ENCODE data around the gene SPATA31A3.
"Not testable (repeated sequence)": the region's sequence is repeated elsewhere in the genome, so short reads cannot be mapped to it uniquely, and the experiment has no call there.

The SPATA31A3 gene

DNA sequence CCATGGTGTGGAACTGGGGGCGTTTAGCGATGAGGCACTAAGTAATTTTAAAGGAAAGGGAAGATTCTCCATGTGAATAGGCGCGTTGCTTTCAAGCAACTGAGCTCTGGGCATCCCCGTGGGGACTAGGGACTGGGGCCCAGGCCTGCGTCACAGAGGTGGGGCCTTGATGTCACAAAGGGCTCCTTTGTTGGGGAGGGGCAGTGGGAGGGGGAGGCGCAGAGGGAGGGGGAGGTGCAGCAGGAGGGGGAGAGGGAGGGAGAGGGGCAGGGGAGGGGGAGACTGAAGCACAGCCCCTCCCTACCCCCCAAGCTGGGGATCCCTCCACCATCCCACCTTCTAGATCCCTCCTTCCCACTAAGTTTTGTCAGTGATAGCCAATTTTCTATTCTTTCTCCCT is at the start of gene SPATA31A3:
Gene SPATA31A3, minus strand, starts transcription at position 101 of the 400 bp plus-strand sequence. Its CDS starts 29 bp downstream, at position 72.
- DNase-seq (ENCODE audit: low spot score); in situ Hi-C loops (cut with MboI; ENCODE audit: low sequenced_read_pairs, unreplicated experiment): not testable (repeated sequence)

DNA sequence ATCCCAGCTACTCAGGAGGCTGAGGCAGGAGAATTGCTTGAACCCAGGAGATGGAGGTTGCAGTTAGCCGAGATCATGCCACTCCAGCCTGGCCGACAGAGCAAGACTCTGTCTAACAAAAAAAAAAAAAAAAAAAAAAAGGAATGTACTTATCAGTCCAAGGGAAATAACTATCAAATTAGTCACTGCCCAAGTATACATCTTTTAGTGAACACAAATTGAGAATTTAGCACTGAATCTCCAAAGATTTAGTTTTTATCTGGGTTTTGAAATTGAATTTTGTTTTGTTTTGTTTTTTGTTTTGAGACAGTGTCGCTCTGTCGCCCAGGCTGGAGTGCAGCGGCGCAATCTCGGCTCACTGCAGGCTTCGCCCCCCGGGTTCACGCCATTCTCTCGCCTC is 39.8 kb downstream of the SPATA31A3 start:
- DNase-seq (ENCODE audit: low spot score); in situ Hi-C loops (cut with MboI; ENCODE audit: low sequenced_read_pairs, unreplicated experiment): not testable (repeated sequence)

- in situ Hi-C loops (cut with MboI; ENCODE audit: low sequenced_read_pairs, unreplicated experiment); DNase-seq (ENCODE audit: low spot score): not testable (repeated sequence)
These were observed 49.8 kb downstream of the SPATA31A3 start for GRCh38 chr9:66942400-66943155.

- in situ Hi-C loops (cut with MboI; ENCODE audit: low sequenced_read_pairs, unreplicated experiment); DNase-seq (ENCODE audit: low spot score): not testable (repeated sequence)
These were observed 52.2 kb downstream of the SPATA31A3 start for GRCh38 chr9:66939878-66940830.

DNA sequence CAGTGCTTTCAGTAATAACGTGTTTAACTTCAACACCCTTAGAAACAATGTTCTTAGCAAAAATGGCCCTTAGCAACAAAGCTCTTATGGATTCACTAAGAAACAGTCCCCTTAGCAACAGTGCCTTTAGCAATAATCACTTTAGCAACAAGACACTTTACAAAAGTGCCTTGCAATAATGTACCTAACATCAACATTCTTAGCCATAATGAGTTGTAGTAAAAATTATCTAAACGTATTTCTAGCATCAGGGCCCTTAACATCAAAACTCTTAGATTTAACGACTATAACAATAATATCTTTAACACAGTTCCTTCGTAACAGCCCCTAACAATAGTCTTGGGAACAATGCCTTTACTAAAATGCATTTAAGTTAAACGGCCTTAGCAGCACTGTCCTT is 54.0 kb downstream of the SPATA31A3 start:
- in situ Hi-C loops (cut with MboI; ENCODE audit: low sequenced_read_pairs, unreplicated experiment), result not testable (repeated sequence)

DNA sequence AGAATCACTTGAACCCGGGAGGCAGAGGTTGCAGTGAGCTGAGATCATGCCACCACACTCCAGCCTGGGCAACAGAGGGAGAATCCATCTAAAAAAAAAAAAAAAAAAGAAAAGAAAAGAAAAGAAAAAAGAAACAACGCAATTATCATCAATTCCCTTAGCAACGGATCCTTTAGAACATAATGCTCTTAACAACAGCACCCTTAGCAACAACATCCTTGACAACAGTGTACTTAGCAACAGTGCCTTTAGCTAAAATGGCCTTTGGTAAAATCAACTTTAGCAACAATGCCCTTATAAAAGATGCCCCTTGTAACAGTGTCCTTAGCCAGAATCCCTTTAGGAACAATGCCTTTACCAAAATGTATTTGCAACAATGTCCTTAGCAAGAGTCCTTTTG is 54.7 kb downstream of the SPATA31A3 start:
- DNase-seq (ENCODE audit: low spot score); in situ Hi-C loops (cut with MboI; ENCODE audit: low sequenced_read_pairs, unreplicated experiment): not testable (repeated sequence)

More for the DNA sequence above, 54.0 kb downstream of the SPATA31A3 start:
- not testable (repeated sequence) for DNase-seq (ENCODE audit: low spot score)
